Progenitor cell of endocrine pancreas (in vitro differentiated cells): ENCODE results near the gene CPEB4. TPM values are rescaled to one million over a fixed set of nuclear protein-coding genes. Genes with fewer than 3 reads are reported as not detected.

Experiments
- DNase-seq: peaks from one replicate; pipeline ENCODE4 v3.0.0; 2021; ENCODE audit warnings: low spot score; ENCODE audit not compliant: unreplicated experiment
- H3K27ac Mint-ChIP-seq: 2 replicates; pipeline ENCODE4 v1.8.0; 2021; ENCODE audit warnings: mild to moderate bottlenecking, moderate library complexity, mixed read lengths
- H3K27me3 Mint-ChIP-seq: 2 replicates; pipeline ENCODE4 v1.8.0; 2021; ENCODE audit warnings: mixed read lengths
- H3K36me3 Mint-ChIP-seq: 2 replicates; pipeline ENCODE4 v1.8.0; 2022; ENCODE audit warnings: mixed read lengths; ENCODE audit not compliant: insufficient read depth
- H3K4me1 Mint-ChIP-seq: 2 replicates; pipeline ENCODE4 v1.8.0; 2021; ENCODE audit warnings: low read depth, mixed read lengths
- H3K4me3 Mint-ChIP-seq: 2 replicates; pipeline ENCODE4 v1.8.0; 2021; ENCODE audit warnings: low read depth, mild to moderate bottlenecking, moderate library complexity, mixed read lengths
- H3K9me3 Mint-ChIP-seq: 2 replicates; pipeline ENCODE4 v1.8.0; 2021; ENCODE audit warnings: low read depth, mixed read lengths
- total RNA-seq: library from RNA; stranded (reverse); gene quantifications from 2 replicates; pipeline ENCODE4 v1.2.1, GENCODE V29; 2021
- TF ChIP-seq, protein P1 (sequence below): fragments of 200-600 bp; sonication (generic); IDR thresholded peaks from one replicate; pipeline ENCODE4 v1.5.0; 2021; ENCODE audit warnings: antibody characterized with exemption, mild to moderate bottlenecking; ENCODE audit not compliant: unreplicated experiment

CPEB4 gene
- total RNA-seq, 1 donor from 2014 or later: 16.7 TPM

DNA sequence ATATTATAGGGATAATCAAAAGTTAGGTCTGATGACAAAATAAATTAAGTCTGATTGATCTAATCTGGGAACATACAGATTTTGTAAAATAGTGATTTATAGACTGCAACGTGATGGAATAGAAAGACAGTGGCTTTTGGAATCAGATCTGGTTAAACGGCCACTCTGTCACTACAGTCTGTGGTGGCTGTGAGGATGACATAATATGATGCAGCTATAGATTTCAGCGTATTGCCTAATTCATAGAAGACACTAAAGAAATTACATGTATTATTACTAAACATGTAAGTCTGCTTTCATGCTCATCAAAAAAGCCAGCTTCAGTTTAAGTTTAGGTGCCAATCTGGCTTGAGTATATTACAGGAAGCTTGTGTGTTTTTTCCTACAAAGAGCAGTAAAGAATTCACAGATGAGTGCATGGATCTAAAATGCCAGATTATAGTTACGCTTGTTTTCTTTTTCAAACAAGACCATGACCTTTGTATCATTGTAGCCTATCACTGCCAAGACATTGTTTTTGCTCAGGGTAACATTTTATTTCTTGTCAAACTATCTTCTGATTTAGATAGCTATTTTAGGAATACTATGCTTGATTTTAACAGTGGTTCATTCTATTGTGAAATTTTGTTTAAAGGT, 25.7 kb downstream of the CPEB4 start:
- H3K27ac Mint-ChIP-seq: no peak overlapping the region
- no peak overlapping the region for H3K4me3 Mint-ChIP-seq
- no peaks in the 10 kb centered on the region for H3K27me3 Mint-ChIP-seq
- TF ChIP-seq, protein P1, sequence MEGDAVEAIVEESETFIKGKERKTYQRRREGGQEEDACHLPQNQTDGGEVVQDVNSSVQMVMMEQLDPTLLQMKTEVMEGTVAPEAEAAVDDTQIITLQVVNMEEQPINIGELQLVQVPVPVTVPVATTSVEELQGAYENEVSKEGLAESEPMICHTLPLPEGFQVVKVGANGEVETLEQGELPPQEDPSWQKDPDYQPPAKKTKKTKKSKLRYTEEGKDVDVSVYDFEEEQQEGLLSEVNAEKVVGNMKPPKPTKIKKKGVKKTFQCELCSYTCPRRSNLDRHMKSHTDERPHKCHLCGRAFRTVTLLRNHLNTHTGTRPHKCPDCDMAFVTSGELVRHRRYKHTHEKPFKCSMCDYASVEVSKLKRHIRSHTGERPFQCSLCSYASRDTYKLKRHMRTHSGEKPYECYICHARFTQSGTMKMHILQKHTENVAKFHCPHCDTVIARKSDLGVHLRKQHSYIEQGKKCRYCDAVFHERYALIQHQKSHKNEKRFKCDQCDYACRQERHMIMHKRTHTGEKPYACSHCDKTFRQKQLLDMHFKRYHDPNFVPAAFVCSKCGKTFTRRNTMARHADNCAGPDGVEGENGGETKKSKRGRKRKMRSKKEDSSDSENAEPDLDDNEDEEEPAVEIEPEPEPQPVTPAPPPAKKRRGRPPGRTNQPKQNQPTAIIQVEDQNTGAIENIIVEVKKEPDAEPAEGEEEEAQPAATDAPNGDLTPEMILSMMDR: no peak
- no peaks in the 10 kb centered on the region for H3K4me1 Mint-ChIP-seq
- no peaks in the 10 kb centered on the region for H3K9me3 Mint-ChIP-seq
- H3K36me3 Mint-ChIP-seq: peaks cover 2% of the 10 kb centered on the region
- DNase-seq: no peak

DNA sequence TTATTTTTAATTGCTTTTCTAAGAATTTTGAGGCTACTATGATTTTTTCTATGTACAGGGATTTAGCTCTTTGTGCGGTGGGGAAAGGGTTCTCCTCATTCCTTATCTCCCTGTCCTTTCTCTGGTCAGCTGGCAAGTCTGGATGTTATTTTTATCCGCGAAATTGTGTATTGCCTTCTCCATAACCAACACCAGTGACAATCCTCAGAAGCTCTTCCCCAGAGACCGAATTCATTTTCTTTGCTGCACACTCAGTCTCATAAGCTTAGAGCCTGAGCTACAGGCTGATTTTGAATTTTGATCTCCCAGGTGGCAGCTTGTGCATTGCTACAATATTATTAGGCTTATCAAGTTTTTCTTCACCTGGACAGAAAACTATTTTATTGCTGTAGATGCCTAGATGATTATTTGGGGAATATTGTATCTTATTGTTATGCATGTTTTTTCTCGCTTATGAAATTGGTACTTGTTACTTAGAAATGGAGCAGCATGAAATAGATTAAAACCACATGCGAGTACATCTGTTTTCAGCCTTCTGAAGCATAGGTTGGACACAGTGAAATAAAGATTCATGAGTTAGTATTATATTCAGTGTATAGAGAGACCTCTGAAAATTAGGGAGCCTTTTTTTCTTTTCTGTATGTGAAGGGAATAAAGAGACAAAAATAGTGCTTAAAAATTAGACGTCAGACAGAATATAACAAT, 27.3 kb downstream of the CPEB4 start:
- TF ChIP-seq, protein P1: no peak
- H3K27me3 Mint-ChIP-seq: no peaks in the 10 kb centered on the region
- no peak overlapping the region for H3K27ac Mint-ChIP-seq
- no peaks in the 10 kb centered on the region for H3K9me3 Mint-ChIP-seq
- H3K36me3 Mint-ChIP-seq: peaks cover 2% of the 10 kb centered on the region
- no peaks in the 10 kb centered on the region for H3K4me1 Mint-ChIP-seq
- no peak overlapping the region for H3K4me3 Mint-ChIP-seq
- no peak for DNase-seq

DNA sequence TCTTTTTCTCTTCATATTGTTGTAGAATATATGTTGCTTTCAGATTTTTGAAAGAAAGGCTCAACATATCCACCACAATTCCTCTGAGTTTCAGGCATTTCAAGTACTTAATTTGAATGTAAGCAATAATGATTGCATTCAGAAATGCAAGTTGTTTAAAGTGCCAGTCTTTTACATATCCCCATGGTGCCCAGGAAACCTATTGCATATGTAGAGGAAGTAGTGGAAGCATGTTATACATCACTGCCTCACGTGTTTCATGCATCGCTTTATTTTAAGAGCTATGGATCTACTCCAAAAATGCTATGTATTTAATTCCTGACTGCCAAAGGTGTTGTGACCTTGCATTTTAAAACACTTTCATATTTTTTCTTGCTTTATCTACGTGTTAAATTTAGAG, 28.1 kb downstream of the CPEB4 start:
- Mint-ChIP-seq H3K4me1 (no peaks in the 10 kb centered on the region), H3K9me3 (no peaks in the 10 kb centered on the region), H3K36me3 (peaks cover 1% of the 10 kb centered on the region), H3K4me3 (no peak overlapping the region), H3K27me3 (no peaks in the 10 kb centered on the region), H3K27ac (no peak overlapping the region)
- TF ChIP-seq, protein P1: no peak
- DNase-seq: no peak

DNA sequence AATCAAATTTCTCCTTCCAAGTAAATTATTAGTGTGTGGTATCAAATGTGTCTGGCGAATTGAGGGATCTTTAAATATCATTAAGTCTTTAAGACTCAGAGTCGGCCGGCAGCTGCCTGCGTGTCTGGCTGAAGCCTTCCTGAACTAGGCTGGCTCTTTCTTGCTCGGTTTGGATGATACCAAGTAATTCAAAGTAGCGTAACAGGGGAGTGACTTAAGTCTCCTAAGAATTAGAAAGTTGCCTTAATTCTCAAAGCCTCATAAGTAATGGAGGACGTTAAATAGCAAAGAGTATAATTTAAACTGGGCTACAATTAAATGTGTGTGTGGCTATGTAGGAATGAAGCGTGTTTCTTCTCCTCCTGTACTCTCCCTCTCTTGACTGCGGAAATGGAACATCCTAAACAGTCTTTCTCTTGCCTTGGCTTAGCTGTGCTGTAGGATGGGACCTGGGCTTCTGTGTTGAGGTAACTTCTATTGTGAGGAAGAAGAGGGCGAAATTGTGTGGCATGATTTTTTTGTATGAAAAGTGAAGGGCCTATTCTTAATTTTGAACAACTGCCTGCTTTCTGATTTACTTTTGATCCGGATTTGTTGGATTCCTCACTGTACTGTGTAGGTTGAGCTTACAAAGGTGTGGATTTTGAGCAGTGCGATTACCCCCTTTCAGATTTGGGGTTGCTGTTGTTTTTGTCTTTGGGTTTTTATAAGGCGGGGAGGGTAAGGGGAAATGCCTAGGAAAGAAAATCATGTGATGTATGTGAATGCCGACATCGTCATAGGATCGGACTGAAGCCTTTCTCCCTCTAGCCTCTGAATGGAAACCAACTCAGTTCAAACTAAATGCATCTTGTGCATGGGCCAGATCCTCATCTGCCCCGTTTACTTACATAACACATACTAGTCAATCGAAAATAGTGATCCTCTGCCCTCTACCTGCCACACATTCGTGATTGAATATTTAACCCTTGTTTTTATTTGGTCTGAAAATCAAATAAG, 29.9 kb downstream of the CPEB4 start:
- H3K27ac Mint-ChIP-seq: no peak overlapping the region
- H3K4me3 Mint-ChIP-seq: no peak overlapping the region
- no peaks in the 10 kb centered on the region for H3K36me3 Mint-ChIP-seq
- TF ChIP-seq, protein P1: no peak
- DNase-seq: peak; percentile 13
- no peaks in the 10 kb centered on the region for H3K4me1 Mint-ChIP-seq
- no peaks in the 10 kb centered on the region for H3K9me3 Mint-ChIP-seq
- no peaks in the 10 kb centered on the region for H3K27me3 Mint-ChIP-seq

DNA sequence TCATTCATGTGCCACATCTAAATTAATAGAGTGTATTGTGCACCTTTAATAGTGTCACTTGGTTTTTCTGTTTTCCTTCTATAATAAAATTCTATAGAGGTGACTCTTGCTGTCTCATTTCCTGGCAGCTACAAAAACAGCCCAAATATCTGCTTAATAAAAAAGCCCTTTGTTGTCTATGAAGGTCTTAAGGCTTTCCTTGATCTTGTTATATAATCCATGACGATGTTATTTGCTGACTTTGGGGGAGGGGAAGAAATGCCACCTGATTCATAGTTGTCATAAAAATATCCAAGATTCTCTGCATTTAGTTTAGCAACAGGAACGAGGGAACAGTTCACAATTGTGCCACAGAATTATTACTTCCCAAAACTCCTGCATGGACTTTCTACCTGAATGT, 31.3 kb downstream of the CPEB4 start:
- H3K4me3 Mint-ChIP-seq: no peak overlapping the region
- H3K36me3 Mint-ChIP-seq: no peaks in the 10 kb centered on the region
- DNase-seq: no peak
- no peaks in the 10 kb centered on the region for H3K27me3 Mint-ChIP-seq
- H3K4me1 Mint-ChIP-seq: peaks cover 12% of the 10 kb centered on the region
- TF ChIP-seq, protein P1: no peak
- H3K9me3 Mint-ChIP-seq: no peaks in the 10 kb centered on the region
- H3K27ac Mint-ChIP-seq: no peak overlapping the region
